ENCODE data around the gene ZAR1L. TPM values are rescaled to one million over a fixed set of nuclear protein-coding genes. Genes with fewer than 3 reads are reported as not detected.

Gene ZAR1L
- total and polyA plus RNA-seq, 9 of the 15 experiments (the other 6 are each of a cell fraction or from before 2014, with no cell fraction given): not detected

- TF ChIP-seq TAF9B (IDR thresholded peaks at IDR 0.05; ENCODE audit: partially characterized antibody): no peak
These were observed 19.5 kb upstream of the ZAR1L start (continued) for GRCh38 chr13:32334671-32335070.

DNA sequence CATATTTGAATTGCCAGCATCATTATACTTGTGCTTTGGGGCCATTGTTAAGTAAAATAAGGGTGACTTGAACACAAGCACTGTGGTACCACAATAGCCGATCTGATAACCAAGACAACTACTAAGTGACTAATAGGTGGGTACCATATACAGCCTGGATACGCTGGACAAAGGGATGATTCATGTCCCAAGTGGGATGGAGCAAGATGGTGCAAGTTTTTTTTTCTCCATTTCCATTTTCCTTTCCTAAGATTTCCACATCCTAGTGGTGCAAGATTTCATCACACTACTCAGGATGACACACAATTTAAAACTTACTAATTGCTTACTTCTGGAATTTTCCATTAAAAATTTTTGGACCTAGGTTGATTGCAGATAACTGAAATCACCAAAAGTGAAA is 15.3 kb upstream of the ZAR1L start:
- no peaks in the 10 kb centered on the region for H3K9me1 ChIP-seq (ENCODE audit: control insufficient read depth, insufficient read depth, low read length)
- in situ Hi-C loops (cut with MboI): no loop called here
- POLR2A ChIA-PET: interaction anchor here (0.7 kb wide), 1 partner anchor 1254 kb away, joined by 4 read pairs; no protein-coding TSS in a partner anchor

DNA sequence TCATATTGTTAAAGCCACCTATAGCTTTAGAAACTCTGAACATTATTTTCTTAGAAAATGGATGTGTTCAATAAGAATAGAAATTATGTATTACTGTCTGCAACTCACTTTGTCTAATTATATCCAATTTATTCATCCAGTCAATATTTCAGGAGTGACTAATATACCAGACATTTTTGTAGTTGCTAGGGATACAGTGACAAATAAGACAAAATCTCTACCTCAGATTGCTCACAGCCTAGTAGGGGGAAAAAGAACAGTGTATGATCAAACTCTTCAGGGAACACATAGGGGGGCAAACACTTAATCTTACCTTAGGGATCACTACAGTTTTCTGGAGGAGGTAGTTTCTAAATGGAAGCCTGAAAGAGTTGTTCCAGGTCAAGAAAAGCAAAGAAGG is 8.7 kb upstream of the ZAR1L start:
- FAIRE-seq: no peak
- Histone ChIP-seq H3K4me1 (replicated peaks in 1 of 2; ENCODE audit: control insufficient read depth in 2 of 2, insufficient read depth in 2 of 2, low read length in 2 of 2) (no peaks in the 10 kb centered on the region), H3K79me2 (ENCODE audit: control insufficient read depth, insufficient read depth, low read length) (no peaks in the 10 kb centered on the region), H3K4me3 (no peak overlapping the region), H3K36me3 (ENCODE audit: control insufficient read depth, insufficient read depth, low read length) (peaks cover 45% of the 10 kb centered on the region; the same call in 2 of the 3 replicates), H3K4me2 (ENCODE audit: insufficient read depth, low read length) (no peak overlapping the region), H4K20me1 (replicated peaks; ENCODE audit: control insufficient read depth, insufficient read depth, low read length) (no peaks in the 10 kb centered on the region), H3K9me3 (replicated peaks; ENCODE audit: control insufficient read depth, insufficient read depth, low read depth, low read length) (no peaks in the 10 kb centered on the region), H3K9ac (ENCODE audit: insufficient read depth in 1 of 2, low read depth in 2 of 2, low read length in 2 of 2) (no peak overlapping the region), H3K9me1 (ENCODE audit: control insufficient read depth, insufficient read depth, low read length) (no peaks in the 10 kb centered on the region), H2AFZ (ENCODE audit: low read depth, low read length) (no peak overlapping the region), H3K27ac (ENCODE audit: extremely low read depth, low read depth, low read length) (no peak overlapping the region), H3K27me3 (ENCODE audit: control insufficient read depth in 2 of 2, insufficient read depth in 2 of 2, low read length in 2 of 2) (no peaks in the 10 kb centered on the region)
- no peak for ATAC-seq
- intact Hi-C loops (cut with micrococcal nuclease) (no loop called here), in situ Hi-C loops (cut with MboI) (loop anchor here (25.0 kb wide), 1 partner anchor 412 kb away; no protein-coding TSS in a partner anchor)
- DNase-seq (ENCODE audit: extremely low read depth in 1 of 4, low spot score in 3 of 4): no peak
- BruUV-seq (replicated peaks): no TSS peak
- ChIA-PET POLR2A (interaction anchor here (1.2 kb wide), 1 partner anchor 9 kb away, joined by 3 read pairs; the partner anchor contains the start of genes BRCA2 and ZAR1L), CTCF (ENCODE audit: low intra/inter-chr PET ratio) (no interaction called here)
- TF ChIP-seq EZH2 (IDR thresholded peaks at IDR 0.05; ENCODE audit: borderline replicate concordance, low read depth, low read length) (no peak), POLR2B (IDR thresholded peaks at IDR 0.05; ENCODE audit: low read depth, partially characterized antibody) (no peak), ATF1 (CRISPR knock-in tag; IDR thresholded peaks at IDR 0.05) (no peak), ATF1 (tag; IDR thresholded peaks at IDR 0.05) (no peak), SRSF1 (IDR thresholded peaks at IDR 0.05; ENCODE audit: low read depth, low read length) (no peak)
- TF ChIP-seq, protein P1, sequence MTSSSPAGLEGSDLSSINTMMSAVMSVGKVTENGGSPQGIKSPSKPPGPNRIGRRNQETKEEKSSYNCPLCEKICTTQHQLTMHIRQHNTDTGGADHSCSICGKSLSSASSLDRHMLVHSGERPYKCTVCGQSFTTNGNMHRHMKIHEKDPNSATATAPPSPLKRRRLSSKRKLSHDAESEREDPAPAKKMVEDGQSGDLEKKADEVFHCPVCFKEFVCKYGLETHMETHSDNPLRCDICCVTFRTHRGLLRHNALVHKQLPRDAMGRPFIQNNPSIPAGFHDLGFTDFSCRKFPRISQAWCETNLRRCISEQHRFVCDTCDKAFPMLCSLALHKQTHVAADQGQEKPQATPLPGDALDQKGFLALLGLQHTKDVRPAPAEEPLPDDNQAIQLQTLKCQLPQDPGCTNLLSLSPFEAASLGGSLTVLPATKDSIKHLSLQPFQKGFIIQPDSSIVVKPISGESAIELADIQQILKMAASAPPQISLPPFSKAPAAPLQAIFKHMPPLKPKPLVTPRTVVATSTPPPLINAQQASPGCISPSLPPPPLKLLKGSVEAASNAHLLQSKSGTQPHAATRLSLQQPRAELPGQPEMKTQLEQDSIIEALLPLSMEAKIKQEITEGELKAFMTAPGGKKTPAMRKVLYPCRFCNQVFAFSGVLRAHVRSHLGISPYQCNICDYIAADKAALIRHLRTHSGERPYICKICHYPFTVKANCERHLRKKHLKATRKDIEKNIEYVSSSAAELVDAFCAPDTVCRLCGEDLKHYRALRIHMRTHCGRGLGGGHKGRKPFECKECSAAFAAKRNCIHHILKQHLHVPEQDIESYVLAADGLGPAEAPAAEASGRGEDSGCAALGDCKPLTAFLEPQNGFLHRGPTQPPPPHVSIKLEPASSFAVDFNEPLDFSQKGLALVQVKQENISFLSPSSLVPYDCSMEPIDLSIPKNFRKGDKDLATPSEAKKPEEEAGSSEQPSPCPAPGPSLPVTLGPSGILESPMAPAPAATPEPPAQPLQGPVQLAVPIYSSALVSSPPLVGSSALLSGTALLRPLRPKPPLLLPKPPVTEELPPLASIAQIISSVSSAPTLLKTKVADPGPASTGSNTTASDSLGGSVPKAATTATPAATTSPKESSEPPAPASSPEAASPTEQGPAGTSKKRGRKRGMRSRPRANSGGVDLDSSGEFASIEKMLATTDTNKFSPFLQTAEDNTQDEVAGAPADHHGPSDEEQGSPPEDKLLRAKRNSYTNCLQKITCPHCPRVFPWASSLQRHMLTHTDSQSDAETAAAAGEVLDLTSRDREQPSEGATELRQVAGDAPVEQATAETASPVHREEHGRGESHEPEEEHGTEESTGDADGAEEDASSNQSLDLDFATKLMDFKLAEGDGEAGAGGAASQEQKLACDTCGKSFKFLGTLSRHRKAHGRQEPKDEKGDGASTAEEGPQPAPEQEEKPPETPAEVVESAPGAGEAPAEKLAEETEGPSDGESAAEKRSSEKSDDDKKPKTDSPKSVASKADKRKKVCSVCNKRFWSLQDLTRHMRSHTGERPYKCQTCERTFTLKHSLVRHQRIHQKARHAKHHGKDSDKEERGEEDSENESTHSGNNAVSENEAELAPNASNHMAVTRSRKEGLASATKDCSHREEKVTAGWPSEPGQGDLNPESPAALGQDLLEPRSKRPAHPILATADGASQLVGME (CRISPR knock-in tag; IDR thresholded peaks at IDR 0.05): no peak

More for the DNA sequence above, 15.3 kb upstream of the ZAR1L start:
- no peak overlapping the region for H3K9ac ChIP-seq (ENCODE audit: insufficient read depth in 1 of 2, low read depth in 2 of 2, low read length in 2 of 2)
- intact Hi-C loops (cut with micrococcal nuclease): no loop called here
- no peak overlapping the region for H3K4me3 ChIP-seq
- DNase-seq (ENCODE audit: extremely low read depth in 1 of 4, low spot score in 3 of 4): no peak
- H3K79me2 ChIP-seq (ENCODE audit: control insufficient read depth, insufficient read depth, low read length): no peaks in the 10 kb centered on the region
- H4K20me1 ChIP-seq (replicated peaks; ENCODE audit: control insufficient read depth, insufficient read depth, low read length): no peaks in the 10 kb centered on the region
- ATAC-seq: no peak
- H2AFZ ChIP-seq (ENCODE audit: low read depth, low read length): no peak overlapping the region
- H3K27ac ChIP-seq (ENCODE audit: extremely low read depth, low read depth, low read length): no peak overlapping the region
- peaks cover 57% of the 10 kb centered on the region for H3K36me3 ChIP-seq (ENCODE audit: control insufficient read depth, insufficient read depth, low read length)
- FAIRE-seq: no peak
- H3K27me3 ChIP-seq (ENCODE audit: control insufficient read depth in 2 of 2, insufficient read depth in 2 of 2, low read length in 2 of 2): no peaks in the 10 kb centered on the region
- 97% methylated on average over 2 of the region's 2 CpGs for WGBS (ENCODE audit: insufficient coverage, low coverage, missing lambda C conversion rate)
- no peak overlapping the region for H3K4me2 ChIP-seq (ENCODE audit: insufficient read depth, low read length)
- no TSS peak for BruUV-seq (replicated peaks)
- peaks cover 4% of the 10 kb centered on the region; the same call in 1 of the 2 replicates for H3K9me3 ChIP-seq (replicated peaks; ENCODE audit: control insufficient read depth, insufficient read depth, low read depth, low read length)
- CTCF ChIA-PET (ENCODE audit: low intra/inter-chr PET ratio): no interaction called here
- no peaks in the 10 kb centered on the region for H3K4me1 ChIP-seq (replicated peaks in 1 of 2; ENCODE audit: control insufficient read depth in 2 of 2, insufficient read depth in 2 of 2, low read length in 2 of 2)
- no peak for TF ChIP-seq BHLHE40 (IDR thresholded peaks at IDR 0.05; ENCODE audit: low read length)
- TF ChIP-seq NEUROD1 (IDR thresholded peaks at IDR 0.05; ENCODE audit: borderline replicate concordance, low read depth, low read length, partially characterized antibody): no peak
- no peak for TF ChIP-seq CSDE1 (IDR thresholded peaks at IDR 0.05)
- no peak for TF ChIP-seq CEBPG (CRISPR knock-in tag; IDR thresholded peaks at IDR 0.05)
- TF ChIP-seq CEBPG (tag; conservative IDR thresholded peaks at IDR 0.05 in 1 of 2, IDR thresholded peaks at IDR 0.05 in 1 of 2): 0 out of 4 replicates have a peak, but pooled peaks of 1 of the 2 experiments have one; percentile 19
- TF ChIP-seq GABPA (tag; conservative IDR thresholded peaks at IDR 0.05; ENCODE audit: low read depth): no peak
- no peak for TF ChIP-seq SMC3 (conservative IDR thresholded peaks at IDR 0.05; ENCODE audit: insufficient read depth, low read depth, low read length)
- TF ChIP-seq CCNT2 (IDR thresholded peaks at IDR 0.05; ENCODE audit: borderline replicate concordance, extremely low read depth, insufficient read length, low read depth, low read length): no peak

Measured in K562 (cell line).